Measurements from ENCODE around the gene RLIM.

Gene RLIM

GRCh38 chrX:74585766-74586165, 28.7 kb downstream of the RLIM start:
- Histone ChIP-seq H3K36me3 (ENCODE audit: control insufficient read depth, insufficient read depth, low read length) (no peaks in the 10 kb centered on the region), H3K27me3 (replicated peaks; ENCODE audit: control insufficient read depth, insufficient read depth, low read length) (no peaks in the 10 kb centered on the region), H3K4me3 (replicated peaks; ENCODE audit: low read depth, low read length) (no peak overlapping the region)
- no peak for DNase-seq (ENCODE audit: extremely low read depth, insufficient read length)
- TF ChIP-seq CTCF (IDR thresholded peaks at IDR 0.05; ENCODE audit: insufficient read depth, low read length, poor library complexity, severe bottlenecking): no peak

- H3K4me3 ChIP-seq (replicated peaks; ENCODE audit: low read depth, low read length): no peak overlapping the region
- H3K27me3 ChIP-seq (replicated peaks; ENCODE audit: control insufficient read depth, insufficient read depth, low read length): no peaks in the 10 kb centered on the region
- no peak for TF ChIP-seq CTCF (IDR thresholded peaks at IDR 0.05; ENCODE audit: insufficient read depth, low read length, poor library complexity, severe bottlenecking)
- no peak for DNase-seq (ENCODE audit: extremely low read depth, insufficient read length)
- no peaks in the 10 kb centered on the region for H3K36me3 ChIP-seq (ENCODE audit: control insufficient read depth, insufficient read depth, low read length)
Measured at GRCh38 chrX:74579597-74580198, 34.7 kb downstream of the RLIM start.

GRCh38 chrX:74578137-74578536, 36.3 kb downstream of the RLIM start:
- Histone ChIP-seq H3K36me3 (ENCODE audit: control insufficient read depth, insufficient read depth, low read length) (no peaks in the 10 kb centered on the region), H3K27me3 (replicated peaks; ENCODE audit: control insufficient read depth, insufficient read depth, low read length) (no peaks in the 10 kb centered on the region), H3K4me3 (replicated peaks; ENCODE audit: low read depth, low read length) (no peak overlapping the region)
- DNase-seq (ENCODE audit: extremely low read depth, insufficient read length): peak; percentile 9
- no peak for TF ChIP-seq CTCF (IDR thresholded peaks at IDR 0.05; ENCODE audit: insufficient read depth, low read length, poor library complexity, severe bottlenecking)

GRCh38 chrX:74557378-74557777, 57.0 kb downstream of the RLIM start:
- DNase-seq (ENCODE audit: extremely low read depth, insufficient read length): no peak
- Histone ChIP-seq H3K27me3 (replicated peaks; ENCODE audit: control insufficient read depth, insufficient read depth, low read length) (no peaks in the 10 kb centered on the region), H3K4me3 (replicated peaks; ENCODE audit: low read depth, low read length) (no peak overlapping the region), H3K36me3 (ENCODE audit: control insufficient read depth, insufficient read depth, low read length) (no peaks in the 10 kb centered on the region)
- no peak for TF ChIP-seq CTCF (IDR thresholded peaks at IDR 0.05; ENCODE audit: insufficient read depth, low read length, poor library complexity, severe bottlenecking)

GRCh38 chrX:74551934-74552333, 62.5 kb downstream of the RLIM start:
- Histone ChIP-seq H3K27me3 (replicated peaks; ENCODE audit: control insufficient read depth, insufficient read depth, low read length) (no peaks in the 10 kb centered on the region), H3K36me3 (ENCODE audit: control insufficient read depth, insufficient read depth, low read length) (no peaks in the 10 kb centered on the region), H3K4me3 (replicated peaks; ENCODE audit: low read depth, low read length) (no peak overlapping the region)
- DNase-seq (ENCODE audit: extremely low read depth, insufficient read length): no peak
- no peak for TF ChIP-seq CTCF (IDR thresholded peaks at IDR 0.05; ENCODE audit: insufficient read depth, low read length, poor library complexity, severe bottlenecking)

- peak; percentile 99 for TF ChIP-seq CTCF (IDR thresholded peaks at IDR 0.05; ENCODE audit: insufficient read depth, low read length, poor library complexity, severe bottlenecking)
- H3K27me3 ChIP-seq (replicated peaks; ENCODE audit: control insufficient read depth, insufficient read depth, low read length): no peaks in the 10 kb centered on the region
- peak; percentile 74 for DNase-seq (ENCODE audit: extremely low read depth, insufficient read length)
- H3K4me3 ChIP-seq (replicated peaks; ENCODE audit: low read depth, low read length): no peak overlapping the region
- H3K36me3 ChIP-seq (ENCODE audit: control insufficient read depth, insufficient read depth, low read length): no peaks in the 10 kb centered on the region
Measured at GRCh38 chrX:74550295-74550802, 64.1 kb downstream of the RLIM start.

Measured in GM06990 (cell line).